Tibial artery (tissue), 4 donors: ENCODE results near the gene NRXN3.

Source experiments
- DNase-seq, 2 donors: peaks; one replicate each; pipeline ENCODE4 v3.0.0-alpha.2; 2019
- H3K27ac ChIP-seq, 2 donors: fragments of 200-600 bp; sonication (generic) in 1 of 2; 1 replicate in 1 of 2; 2 replicates in 1 of 2; pipeline ENCODE4 v1.5.1; 2018 to 2019; ENCODE audit warnings: mild to moderate bottlenecking in 1 of 2
- H3K27me3 ChIP-seq, 2 donors: fragments of 200-600 bp; sonication (generic) in 1 of 2; one replicate each; pipeline versions ENCODE4 v1.5.1 to v1.6.0; 2016 to 2019
- H3K36me3 ChIP-seq, 3 donors: fragments of 200-600 bp; sonication (generic) in 2 of 3; one replicate each; pipeline ENCODE4 v1.5.1; 2016 to 2019; ENCODE audit warnings: mild to moderate bottlenecking in 2 of 3
- H3K4me1 ChIP-seq, 4 donors: fragments of 200-600 bp; sonication (generic) in 2 of 4; 1 replicate in 3 of 4; 2 replicates in 1 of 4; pipeline ENCODE4 v1.5.1; 2016 to 2019
- H3K4me3 ChIP-seq, 2 donors: fragments of 200-600 bp; sonication (generic) in 1 of 2; 1 replicate in 1 of 2; 2 replicates in 1 of 2; pipeline ENCODE4 v1.5.1; 2018 to 2019; ENCODE audit warnings: mild to moderate bottlenecking in 2 of 2
- H3K9me3 ChIP-seq, 3 donors: fragments of 200-600 bp; sonication (generic) in 1 of 3; one replicate each; pipeline ENCODE4 v1.5.1; 2016 to 2019
- CTCF ChIP-seq, 2 experiments: fragments of 200-600 bp in 1 of 2; fragments of 450-650 bp in 1 of 2; IDR thresholded peaks; one replicate each; pipeline ENCODE4 v1.5.1; 2017 to 2019; ENCODE audit warnings: antibody characterized with exemption in 2 of 2, mild to moderate bottlenecking in 1 of 2, moderate library complexity in 1 of 2
- intact Hi-C: fragments of 100-400 bp; cut with DNase I; formaldehyde crosslinking; loops from one replicate; pipeline ENCODE4 v1.15.0; 2023; ENCODE audit warnings: low total_unique reads

The NRXN3 gene

GRCh38 chr14:79424462-79424861 lies 1254.3 kb downstream of the NRXN3 start:
- no peaks in the 10 kb centered on the region for H3K4me1 ChIP-seq
- H3K36me3 ChIP-seq = no peaks in the 10 kb centered on the region
- DNase-seq = no peak
- H3K27me3 ChIP-seq = no peaks in the 10 kb centered on the region
- no peak overlapping the region for H3K4me3 ChIP-seq
- no peak for TF ChIP-seq CTCF (IDR thresholded peaks at IDR 0.05)
- no peaks in the 10 kb centered on the region for H3K9me3 ChIP-seq
- intact Hi-C loops = no loop called here
- H3K27ac ChIP-seq = no peak overlapping the region

- no peak for DNase-seq
- TF ChIP-seq CTCF (IDR thresholded peaks at IDR 0.05) = no peak
- Histone ChIP-seq H3K36me3 (no peaks in the 10 kb centered on the region), H3K4me1 (no peaks in the 10 kb centered on the region), H3K27ac (no peak overlapping the region), H3K4me3 (no peak overlapping the region), H3K27me3 (no peaks in the 10 kb centered on the region), H3K9me3 (no peaks in the 10 kb centered on the region)
- intact Hi-C loops = no loop called here
Observed at GRCh38 chr14:79426103-79426755, 1256.1 kb downstream of the NRXN3 start.

- no peaks in the 10 kb centered on the region for H3K9me3 ChIP-seq
- no peaks in the 10 kb centered on the region for H3K36me3 ChIP-seq
- H3K4me3 ChIP-seq = no peak overlapping the region
- no peak for TF ChIP-seq CTCF (IDR thresholded peaks at IDR 0.05)
- intact Hi-C loops = no loop called here
- DNase-seq = no peak
- no peaks in the 10 kb centered on the region for H3K27me3 ChIP-seq
- peaks cover 0 to 4% (median 0%) of the 10 kb centered on the region in 4 donors for H3K4me1 ChIP-seq
- H3K27ac ChIP-seq = no peak overlapping the region
Observed at GRCh38 chr14:79432640-79433039, 1262.5 kb downstream of the NRXN3 start.

- H3K36me3 ChIP-seq = no peaks in the 10 kb centered on the region
- no peak for DNase-seq
- no peak for TF ChIP-seq CTCF (IDR thresholded peaks at IDR 0.05)
- peaks cover 0 to 4% (median 0%) of the 10 kb centered on the region in 4 donors for H3K4me1 ChIP-seq
- no peak overlapping the region for H3K4me3 ChIP-seq
- H3K9me3 ChIP-seq = no peaks in the 10 kb centered on the region
- H3K27ac ChIP-seq = no peak overlapping the region
- no peaks in the 10 kb centered on the region for H3K27me3 ChIP-seq
- intact Hi-C loops = no loop called here
Observed at GRCh38 chr14:79436335-79436734, 1266.2 kb downstream of the NRXN3 start.

GRCh38 chr14:79437951-79438350 lies 1267.8 kb downstream of the NRXN3 start:
- H3K9me3 ChIP-seq = no peaks in the 10 kb centered on the region
- TF ChIP-seq CTCF (IDR thresholded peaks at IDR 0.05) = no peak
- H3K4me3 ChIP-seq = no peak overlapping the region
- H3K36me3 ChIP-seq = no peaks in the 10 kb centered on the region
- peaks cover 0 to 8% (median 2%) of the 10 kb centered on the region in 4 donors for H3K4me1 ChIP-seq
- H3K27me3 ChIP-seq = no peaks in the 10 kb centered on the region
- DNase-seq = no peak
- intact Hi-C loops = no loop called here
- no peak overlapping the region for H3K27ac ChIP-seq
